Measurements from ENCODE around the gene MADD.
A peak's percentile ranks its signal among the peaks of the same experiment; 100 is the strongest.

Gene MADD

GRCh38 chr11:47269829-47270305 is at the start of gene MADD:
TSS of gene MADD (plus strand) at chr11:47270133.
- peak; percentile 70 to 89 for DNase-seq

- DNase-seq = no peak
Observed at GRCh38 chr11:47220401-47220821, 49.5 kb upstream of the MADD start.

- DNase-seq = no peak
Observed at GRCh38 chr11:47222696-47223095, 47.2 kb upstream of the MADD start.

- DNase-seq = no peak
Observed at GRCh38 chr11:47225552-47226400, 44.2 kb upstream of the MADD start.

GRCh38 chr11:47229161-47229560 is 40.8 kb upstream of the MADD start:
- no peak for DNase-seq

- DNase-seq = no peak
Observed at GRCh38 chr11:47233051-47233450, 36.9 kb upstream of the MADD start.

GRCh38 chr11:47233989-47234668 is 35.8 kb upstream of the MADD start:
- DNase-seq = no peak

GRCh38 chr11:47234669-47235100 is 35.2 kb upstream of the MADD start:
- no peak for DNase-seq

- DNase-seq = no peak
Observed at GRCh38 chr11:47235163-47235562, 34.8 kb upstream of the MADD start.

- DNase-seq = no peak
Observed at GRCh38 chr11:47236482-47236881, 33.5 kb upstream of the MADD start.

GRCh38 chr11:47239852-47240251 is 30.1 kb upstream of the MADD start:
- DNase-seq = no peak

- DNase-seq = no peak
Observed at GRCh38 chr11:47241841-47242301, 28.1 kb upstream of the MADD start.

- no peak for DNase-seq
Observed at GRCh38 chr11:47242596-47243192, 27.2 kb upstream of the MADD start.

GRCh38 chr11:47243454-47243853 is 26.5 kb upstream of the MADD start:
- no peak for DNase-seq

GRCh38 chr11:47244448-47245350 is 25.2 kb upstream of the MADD start:
- DNase-seq = no peak

- no peak for DNase-seq
Observed at GRCh38 chr11:47245611-47246357, 24.1 kb upstream of the MADD start.

- DNase-seq = no peak
Observed at GRCh38 chr11:47247502-47247901, 22.4 kb upstream of the MADD start.

GRCh38 chr11:47248304-47248663 is 21.6 kb upstream of the MADD start:
- DNase-seq = no peak

- peak; percentile 85 for DNase-seq
Observed at GRCh38 chr11:47248664-47249377, 21.1 kb upstream of the MADD start, which contains the start of gene ACP2. TSS of gene ACP2 (minus strand) at chr11:47248814. CDS start at chr11:47248789, 25 bp downstream.

GRCh38 chr11:47249378-47249715 is 20.6 kb upstream of the MADD start:
- no peak for DNase-seq

GRCh38 chr11:47251751-47252150 is 18.2 kb upstream of the MADD start:
- DNase-seq = no peak
